ENCODE results near the gene SF3A1. TPM values are rescaled to one million over a fixed set of nuclear protein-coding genes. Genes with fewer than 3 reads are reported as not detected.
A peak's percentile ranks its signal among the peaks of the same experiment; 100 is the strongest.

Gene SF3A1
- total RNA-seq, 1 donor from 2014 or later: 54.8 TPM

GRCh38 chr22:30393885-30394284, 37.2 kb upstream of the SF3A1 start:
- no peaks in the 10 kb centered on the region for H3K27me3 ChIP-seq (ENCODE audit: control insufficient read depth, insufficient read depth, low read length)
- DNase-seq (ENCODE audit: low read depth): no peak
- H3K4me3 ChIP-seq (ENCODE audit: low read depth, low read length): no peak overlapping the region
- TF ChIP-seq, protein P1, sequence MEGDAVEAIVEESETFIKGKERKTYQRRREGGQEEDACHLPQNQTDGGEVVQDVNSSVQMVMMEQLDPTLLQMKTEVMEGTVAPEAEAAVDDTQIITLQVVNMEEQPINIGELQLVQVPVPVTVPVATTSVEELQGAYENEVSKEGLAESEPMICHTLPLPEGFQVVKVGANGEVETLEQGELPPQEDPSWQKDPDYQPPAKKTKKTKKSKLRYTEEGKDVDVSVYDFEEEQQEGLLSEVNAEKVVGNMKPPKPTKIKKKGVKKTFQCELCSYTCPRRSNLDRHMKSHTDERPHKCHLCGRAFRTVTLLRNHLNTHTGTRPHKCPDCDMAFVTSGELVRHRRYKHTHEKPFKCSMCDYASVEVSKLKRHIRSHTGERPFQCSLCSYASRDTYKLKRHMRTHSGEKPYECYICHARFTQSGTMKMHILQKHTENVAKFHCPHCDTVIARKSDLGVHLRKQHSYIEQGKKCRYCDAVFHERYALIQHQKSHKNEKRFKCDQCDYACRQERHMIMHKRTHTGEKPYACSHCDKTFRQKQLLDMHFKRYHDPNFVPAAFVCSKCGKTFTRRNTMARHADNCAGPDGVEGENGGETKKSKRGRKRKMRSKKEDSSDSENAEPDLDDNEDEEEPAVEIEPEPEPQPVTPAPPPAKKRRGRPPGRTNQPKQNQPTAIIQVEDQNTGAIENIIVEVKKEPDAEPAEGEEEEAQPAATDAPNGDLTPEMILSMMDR (IDR thresholded peaks at IDR 0.05; ENCODE audit: insufficient read depth, low read length, poor library complexity, severe bottlenecking): no peak
- H3K36me3 ChIP-seq (ENCODE audit: control insufficient read depth, insufficient read depth, low read length): no peaks in the 10 kb centered on the region

DNA sequence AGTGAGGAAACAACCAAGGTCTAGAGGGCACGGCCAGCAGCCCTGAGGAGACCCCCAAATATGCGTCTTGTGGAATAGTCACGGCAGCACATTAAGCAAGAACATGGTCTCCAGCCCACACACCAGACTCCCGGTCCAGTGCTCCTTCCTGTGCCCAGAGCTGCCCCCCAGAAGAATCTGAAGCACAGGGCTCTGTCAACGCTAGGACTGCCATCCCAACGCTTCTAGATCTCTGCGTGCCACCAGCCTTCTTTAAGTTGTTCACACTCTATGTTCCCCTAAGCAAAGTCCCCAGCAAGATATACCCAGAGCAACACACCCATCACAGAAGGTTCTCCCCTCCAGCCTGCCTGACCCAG, 36.6 kb upstream of the SF3A1 start:
- Histone ChIP-seq H3K4me3 (ENCODE audit: low read depth, low read length) (no peak overlapping the region), H3K36me3 (ENCODE audit: control insufficient read depth, insufficient read depth, low read length) (no peaks in the 10 kb centered on the region), H3K27me3 (ENCODE audit: control insufficient read depth, insufficient read depth, low read length) (no peaks in the 10 kb centered on the region)
- TF ChIP-seq, protein P1 (IDR thresholded peaks at IDR 0.05; ENCODE audit: insufficient read depth, low read length, poor library complexity, severe bottlenecking): no peak
- no peak for DNase-seq (ENCODE audit: low read depth)

GRCh38 chr22:30392661-30393321, 36.1 kb upstream of the SF3A1 start:
- Histone ChIP-seq H3K36me3 (ENCODE audit: control insufficient read depth, insufficient read depth, low read length) (no peaks in the 10 kb centered on the region), H3K4me3 (ENCODE audit: low read depth, low read length) (no peak overlapping the region), H3K27me3 (ENCODE audit: control insufficient read depth, insufficient read depth, low read length) (no peaks in the 10 kb centered on the region)
- DNase-seq (ENCODE audit: low read depth): no peak
- TF ChIP-seq, protein P1 (IDR thresholded peaks at IDR 0.05; ENCODE audit: insufficient read depth, low read length, poor library complexity, severe bottlenecking): no peak

DNA sequence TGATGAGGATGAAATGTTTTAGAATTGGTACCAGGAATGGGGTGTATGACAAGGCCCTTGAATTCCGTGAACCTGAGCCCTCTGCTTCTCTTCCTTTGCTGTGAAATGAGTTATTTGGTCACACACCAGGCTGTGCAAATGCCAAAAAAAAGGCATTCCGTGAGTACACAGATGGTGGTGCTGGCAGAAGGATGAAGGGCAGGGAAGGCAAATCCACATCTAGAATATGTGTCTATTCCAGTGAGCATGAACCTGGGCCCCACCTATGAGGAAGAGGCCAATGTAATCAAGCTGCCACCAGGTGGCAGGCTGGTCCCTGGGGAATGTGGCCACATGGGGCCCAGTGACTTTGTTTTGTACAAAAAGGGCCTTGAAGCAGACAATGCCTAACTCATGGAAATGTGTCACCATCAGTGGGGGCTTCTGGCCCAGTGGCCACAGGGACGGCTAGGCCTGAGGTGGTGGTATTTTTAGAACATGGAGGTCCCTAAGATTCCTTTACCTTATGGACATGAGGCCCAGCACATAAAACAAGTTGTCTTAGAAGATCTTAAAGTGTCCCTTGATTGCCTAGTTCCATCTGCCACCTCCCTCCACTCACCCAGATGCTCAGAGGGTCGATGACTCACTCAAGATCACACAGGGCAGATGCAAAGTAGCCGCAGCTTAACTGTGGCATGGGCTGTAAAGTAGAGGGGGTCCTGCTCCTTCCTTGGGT, 34.4 kb upstream of the SF3A1 start:
- TF ChIP-seq, protein P1 (IDR thresholded peaks at IDR 0.05; ENCODE audit: insufficient read depth, low read length, poor library complexity, severe bottlenecking): peak; percentile 83
- Histone ChIP-seq H3K4me3 (ENCODE audit: low read depth, low read length) (no peak overlapping the region), H3K27me3 (ENCODE audit: control insufficient read depth, insufficient read depth, low read length) (no peaks in the 10 kb centered on the region), H3K36me3 (ENCODE audit: control insufficient read depth, insufficient read depth, low read length) (no peaks in the 10 kb centered on the region)
- no peak for DNase-seq (ENCODE audit: low read depth)

DNA sequence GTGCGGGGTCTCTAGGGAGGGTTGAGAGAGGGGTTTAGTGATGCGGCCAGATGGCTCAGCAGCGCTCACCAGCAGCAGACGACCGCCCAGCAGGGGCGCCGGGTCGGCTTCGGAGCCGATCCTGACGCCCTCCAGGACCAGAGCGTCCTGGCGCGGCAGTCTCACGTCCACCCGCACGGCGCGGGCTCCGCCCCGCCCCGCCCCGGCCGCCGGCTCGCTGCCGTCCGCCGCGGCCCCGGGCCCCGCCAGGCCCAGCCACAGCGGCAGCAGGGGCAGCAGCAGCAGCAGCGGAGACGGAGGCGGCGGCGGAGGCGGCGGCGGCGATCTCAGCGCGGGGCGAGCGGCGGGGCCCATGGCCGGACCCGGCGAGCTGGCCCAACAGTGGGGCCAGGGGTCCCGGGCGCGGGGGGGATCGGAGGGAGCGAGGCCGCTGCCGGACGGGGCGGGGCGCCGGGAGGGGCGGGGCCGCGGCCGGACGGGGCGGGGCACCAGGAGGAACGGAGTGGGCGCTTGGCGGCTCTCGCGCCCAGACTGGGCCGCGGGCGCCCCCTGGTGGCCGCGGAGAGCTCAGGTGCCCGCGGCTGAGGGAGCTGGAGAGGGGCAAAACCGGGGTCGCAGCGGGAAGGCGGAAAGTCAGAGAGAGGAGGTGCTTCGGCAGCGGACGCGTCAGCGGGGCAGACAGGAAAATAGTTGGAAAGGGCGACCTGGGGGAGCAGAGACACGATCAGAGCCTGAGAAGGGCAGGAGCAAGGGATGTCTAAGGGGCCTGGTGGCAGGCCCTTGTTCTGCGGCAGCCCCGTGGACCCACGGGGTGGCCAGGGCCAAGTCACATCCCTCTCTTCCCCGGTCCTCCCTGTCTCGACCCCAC, 30.5 kb upstream of the SF3A1 start, which contains the start of gene RNF215:
TSS of gene RNF215 (minus strand) at position 452 of the 868 bp plus-strand sequence. CDS start at position 354, 98 bp downstream.
- no peaks in the 10 kb centered on the region for H3K27me3 ChIP-seq (ENCODE audit: control insufficient read depth, insufficient read depth, low read length)
- TF ChIP-seq, protein P1 (IDR thresholded peaks at IDR 0.05; ENCODE audit: insufficient read depth, low read length, poor library complexity, severe bottlenecking): peak; percentile 74
- no peak for DNase-seq (ENCODE audit: low read depth)
- H3K36me3 ChIP-seq (ENCODE audit: control insufficient read depth, insufficient read depth, low read length): no peaks in the 10 kb centered on the region
- peak within 1 kb of the TSS; percentile 60 for H3K4me3 ChIP-seq (ENCODE audit: low read depth, low read length)

Data from kidney epithelial cell (primary cell).